GM12874 (cell line): ENCODE measurements around the gene TMEM151A.
A peak's percentile ranks its signal among the peaks of the same experiment; 100 is the strongest.

Experiments used
- CTCF ChIP-seq: IDR thresholded peaks from 2 replicates; pipeline ENCODE4 v1.5.1; 2011; ENCODE audit warnings: low read depth, mild to moderate bottlenecking, control low read depth, low read length, moderate library complexity; ENCODE audit not compliant: insufficient read depth

TMEM151A gene

GRCh38 chr11:66333896-66334604, 42.4 kb downstream of the TMEM151A start:
- no peak for TF ChIP-seq CTCF

GRCh38 chr11:66334605-66335442, 43.1 kb downstream of the TMEM151A start:
- TF ChIP-seq CTCF, result no peak

GRCh38 chr11:66335531-66336233, 44.0 kb downstream of the TMEM151A start:
- no peak for TF ChIP-seq CTCF

GRCh38 chr11:66336234-66337102, 44.8 kb downstream of the TMEM151A start, which contains the start of gene RIN1:
RIN1 (minus strand) TSS chr11:66336434; CDS start chr11:66336402, 32 bp downstream.
- 0 out of 2 replicates have a peak, but pooled peaks have one; percentile 37 for TF ChIP-seq CTCF

- no peak for TF ChIP-seq CTCF
Observed at GRCh38 chr11:66337103-66337899, 45.6 kb downstream of the TMEM151A start.

- TF ChIP-seq CTCF, result no peak
Observed at GRCh38 chr11:66338276-66339161, 46.8 kb downstream of the TMEM151A start.
